ENCODE results near the gene DMRT1.

The DMRT1 gene

GRCh38 chr9:929719-930118 is 88.2 kb downstream of the DMRT1 start:
- no peak overlapping the region for H3K4me3 ChIP-seq (ENCODE audit: low read length)
- no peak overlapping the region for H3K4me2 ChIP-seq (ENCODE audit: low read length)
- no peak overlapping the region for H3K9ac ChIP-seq (ENCODE audit: low read depth, low read length)
- H3K27me3 ChIP-seq (ENCODE audit: control insufficient read depth, insufficient read depth, low read length): peaks cover 12% of the 10 kb centered on the region
- no peaks in the 10 kb centered on the region for H3K9me3 ChIP-seq (replicated peaks; ENCODE audit: low read length)
- H3K4me1 ChIP-seq (ENCODE audit: control insufficient read depth, insufficient read depth, low read length): no peaks in the 10 kb centered on the region
- no peaks in the 10 kb centered on the region for H3K36me3 ChIP-seq (ENCODE audit: insufficient read depth, low read length)

DNA sequence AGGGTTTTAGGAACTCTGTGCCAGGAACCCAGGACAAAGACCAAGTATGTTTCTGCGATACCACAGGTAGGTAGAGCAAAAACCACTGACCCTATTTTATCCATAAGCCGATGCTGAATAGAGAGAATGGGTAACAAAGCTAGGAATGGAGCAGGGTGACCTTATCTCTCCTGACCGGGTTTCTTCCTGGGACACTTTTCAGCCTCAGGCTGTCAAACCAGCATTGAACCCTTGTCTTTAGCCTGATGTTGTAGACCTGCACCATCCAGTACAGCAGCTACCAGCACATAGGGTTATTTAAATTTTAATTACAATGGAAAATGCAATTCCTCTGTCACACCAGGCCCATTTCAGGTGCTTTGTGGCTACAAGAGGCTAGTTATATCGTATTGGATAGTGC is 91.9 kb downstream of the DMRT1 start:
- no peaks in the 10 kb centered on the region for H3K4me1 ChIP-seq (ENCODE audit: control insufficient read depth, insufficient read depth, low read length)
- no peak overlapping the region for H3K4me3 ChIP-seq (ENCODE audit: low read length)
- no peak overlapping the region for H3K4me2 ChIP-seq (ENCODE audit: low read length)
- H3K9ac ChIP-seq (ENCODE audit: low read depth, low read length): no peak overlapping the region
- no peaks in the 10 kb centered on the region for H3K9me3 ChIP-seq (replicated peaks; ENCODE audit: low read length)
- H3K27me3 ChIP-seq (ENCODE audit: control insufficient read depth, insufficient read depth, low read length): peaks cover 22% of the 10 kb centered on the region
- H3K36me3 ChIP-seq (ENCODE audit: insufficient read depth, low read length): no peaks in the 10 kb centered on the region

GRCh38 chr9:935348-935965 is 94.0 kb downstream of the DMRT1 start:
- no peak overlapping the region for H3K9ac ChIP-seq (ENCODE audit: low read depth, low read length)
- H3K27me3 ChIP-seq (ENCODE audit: control insufficient read depth, insufficient read depth, low read length): peaks cover 22% of the 10 kb centered on the region
- no peaks in the 10 kb centered on the region for H3K36me3 ChIP-seq (ENCODE audit: insufficient read depth, low read length)
- H3K4me1 ChIP-seq (ENCODE audit: control insufficient read depth, insufficient read depth, low read length): no peaks in the 10 kb centered on the region
- peak overlapping the region; percentile 37 for H3K4me2 ChIP-seq (ENCODE audit: low read length)
- H3K9me3 ChIP-seq (replicated peaks; ENCODE audit: low read length): no peaks in the 10 kb centered on the region
- no peak overlapping the region for H3K4me3 ChIP-seq (ENCODE audit: low read length)

- no peaks in the 10 kb centered on the region for H3K4me1 ChIP-seq (ENCODE audit: control insufficient read depth, insufficient read depth, low read length)
- no peak overlapping the region for H3K4me3 ChIP-seq (ENCODE audit: low read length)
- no peak overlapping the region for H3K9ac ChIP-seq (ENCODE audit: low read depth, low read length)
- no peaks in the 10 kb centered on the region for H3K36me3 ChIP-seq (ENCODE audit: insufficient read depth, low read length)
- no peaks in the 10 kb centered on the region for H3K9me3 ChIP-seq (replicated peaks; ENCODE audit: low read length)
- peaks cover 8% of the 10 kb centered on the region for H3K27me3 ChIP-seq (ENCODE audit: control insufficient read depth, insufficient read depth, low read length)
- no peak overlapping the region for H3K4me2 ChIP-seq (ENCODE audit: low read length)
Measured at GRCh38 chr9:942805-943580, 101.5 kb downstream of the DMRT1 start.

- no peak overlapping the region for H3K9ac ChIP-seq (ENCODE audit: low read depth, low read length)
- no peaks in the 10 kb centered on the region for H3K4me1 ChIP-seq (ENCODE audit: control insufficient read depth, insufficient read depth, low read length)
- H3K4me2 ChIP-seq (ENCODE audit: low read length): no peak overlapping the region
- H3K36me3 ChIP-seq (ENCODE audit: insufficient read depth, low read length): no peaks in the 10 kb centered on the region
- H3K27me3 ChIP-seq (ENCODE audit: control insufficient read depth, insufficient read depth, low read length): peaks cover 18% of the 10 kb centered on the region
- H3K9me3 ChIP-seq (replicated peaks; ENCODE audit: low read length): no peaks in the 10 kb centered on the region
- no peak overlapping the region for H3K4me3 ChIP-seq (ENCODE audit: low read length)
Measured at GRCh38 chr9:947985-948384, 106.5 kb downstream of the DMRT1 start.

DNA sequence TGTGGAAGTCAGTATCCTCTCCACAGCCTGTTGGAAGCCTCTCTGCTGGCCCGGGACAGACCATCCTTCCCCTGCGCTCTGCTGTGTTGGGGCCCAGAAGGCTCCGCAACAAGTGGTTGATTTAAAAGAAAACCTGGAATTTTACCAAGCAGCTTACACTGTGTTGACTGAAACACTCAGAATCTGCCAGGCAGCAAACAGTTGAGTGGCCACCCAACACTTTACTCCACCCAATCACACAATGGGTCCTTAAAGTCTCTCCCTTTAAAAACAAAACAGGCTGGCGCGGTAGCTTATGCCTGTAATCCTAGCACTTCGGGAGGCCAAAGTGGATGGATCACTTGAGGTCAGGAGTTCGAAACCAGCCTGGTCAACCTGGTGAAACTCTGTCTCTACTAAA is 107.0 kb downstream of the DMRT1 start:
- Histone ChIP-seq H3K9me3 (replicated peaks; ENCODE audit: low read length) (no peaks in the 10 kb centered on the region), H3K4me2 (ENCODE audit: low read length) (no peak overlapping the region), H3K36me3 (ENCODE audit: insufficient read depth, low read length) (no peaks in the 10 kb centered on the region), H3K27me3 (ENCODE audit: control insufficient read depth, insufficient read depth, low read length) (peaks cover 13% of the 10 kb centered on the region), H3K4me3 (ENCODE audit: low read length) (no peak overlapping the region), H3K4me1 (ENCODE audit: control insufficient read depth, insufficient read depth, low read length) (no peaks in the 10 kb centered on the region), H3K9ac (ENCODE audit: low read depth, low read length) (no peak overlapping the region)

- Histone ChIP-seq H3K4me3 (ENCODE audit: low read length) (no peak overlapping the region), H3K9ac (ENCODE audit: low read depth, low read length) (no peak overlapping the region), H3K9me3 (replicated peaks; ENCODE audit: low read length) (no peaks in the 10 kb centered on the region), H3K27me3 (ENCODE audit: control insufficient read depth, insufficient read depth, low read length) (peaks cover 20% of the 10 kb centered on the region), H3K4me2 (ENCODE audit: low read length) (no peak overlapping the region), H3K4me1 (ENCODE audit: control insufficient read depth, insufficient read depth, low read length) (no peaks in the 10 kb centered on the region), H3K36me3 (ENCODE audit: insufficient read depth, low read length) (no peaks in the 10 kb centered on the region)
Measured at GRCh38 chr9:950139-950538, 108.6 kb downstream of the DMRT1 start.

GRCh38 chr9:952546-952945 is 111.0 kb downstream of the DMRT1 start:
- Histone ChIP-seq H3K36me3 (ENCODE audit: insufficient read depth, low read length) (no peaks in the 10 kb centered on the region), H3K9ac (ENCODE audit: low read depth, low read length) (no peak overlapping the region), H3K4me1 (ENCODE audit: control insufficient read depth, insufficient read depth, low read length) (no peaks in the 10 kb centered on the region), H3K4me3 (ENCODE audit: low read length) (no peak overlapping the region), H3K4me2 (ENCODE audit: low read length) (no peak overlapping the region), H3K9me3 (replicated peaks; ENCODE audit: low read length) (no peaks in the 10 kb centered on the region), H3K27me3 (ENCODE audit: control insufficient read depth, insufficient read depth, low read length) (peaks cover 25% of the 10 kb centered on the region)

DNA sequence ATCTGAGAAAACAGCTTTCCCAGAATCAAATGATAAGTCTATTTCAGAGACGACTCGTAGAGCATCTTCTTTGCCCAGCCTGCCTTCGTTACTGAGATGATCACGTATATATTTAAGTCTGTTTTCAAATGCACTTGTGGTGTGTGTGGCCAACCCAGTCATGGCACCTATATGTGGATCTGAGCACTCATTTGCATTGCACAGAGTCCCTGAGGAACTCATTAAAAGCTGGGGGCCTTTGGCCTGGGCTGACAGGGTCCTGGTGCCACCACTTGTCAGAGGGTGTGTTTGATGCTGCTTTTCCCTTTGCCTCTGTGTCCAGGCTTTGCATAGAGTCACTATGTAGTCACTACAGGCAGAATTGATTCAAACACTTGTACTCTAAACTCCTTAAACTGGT is 117.6 kb downstream of the DMRT1 start:
- no peaks in the 10 kb centered on the region for H3K9me3 ChIP-seq (replicated peaks; ENCODE audit: low read length)
- H3K36me3 ChIP-seq (ENCODE audit: insufficient read depth, low read length): no peaks in the 10 kb centered on the region
- H3K4me3 ChIP-seq (ENCODE audit: low read length): no peak overlapping the region
- no peak overlapping the region for H3K9ac ChIP-seq (ENCODE audit: low read depth, low read length)
- H3K27me3 ChIP-seq (ENCODE audit: control insufficient read depth, insufficient read depth, low read length): peaks cover 26% of the 10 kb centered on the region
- H3K4me1 ChIP-seq (ENCODE audit: control insufficient read depth, insufficient read depth, low read length): peaks cover 3% of the 10 kb centered on the region
- H3K4me2 ChIP-seq (ENCODE audit: low read length): no peak overlapping the region

GRCh38 chr9:959914-960313 is 118.4 kb downstream of the DMRT1 start:
- no peaks in the 10 kb centered on the region for H3K9me3 ChIP-seq (replicated peaks; ENCODE audit: low read length)
- H3K4me1 ChIP-seq (ENCODE audit: control insufficient read depth, insufficient read depth, low read length): peaks cover 3% of the 10 kb centered on the region
- no peak overlapping the region for H3K9ac ChIP-seq (ENCODE audit: low read depth, low read length)
- peaks cover 30% of the 10 kb centered on the region for H3K27me3 ChIP-seq (ENCODE audit: control insufficient read depth, insufficient read depth, low read length)
- H3K4me2 ChIP-seq (ENCODE audit: low read length): no peak overlapping the region
- H3K36me3 ChIP-seq (ENCODE audit: insufficient read depth, low read length): no peaks in the 10 kb centered on the region
- no peak overlapping the region for H3K4me3 ChIP-seq (ENCODE audit: low read length)

DNA sequence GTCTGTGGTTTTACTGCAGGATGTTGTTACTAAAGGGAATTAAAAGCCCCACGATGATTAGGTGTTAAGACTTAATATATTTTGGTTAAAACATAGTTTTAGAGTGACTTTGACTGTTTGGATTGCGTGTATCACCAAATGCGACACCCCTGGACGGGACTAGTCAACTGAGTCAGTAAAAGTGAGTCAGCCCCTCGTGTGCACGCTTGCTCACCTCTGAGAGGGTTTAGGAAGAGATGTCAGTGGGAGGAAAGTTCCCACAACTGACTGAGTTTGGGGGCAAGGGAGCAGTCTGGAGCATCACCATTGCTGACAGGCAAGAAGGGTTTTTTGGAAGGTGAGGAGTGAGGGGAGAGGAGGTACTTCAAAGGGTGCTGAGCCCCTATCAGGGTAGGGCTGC is 120.5 kb downstream of the DMRT1 start:
- Histone ChIP-seq H3K9me3 (replicated peaks; ENCODE audit: low read length) (no peaks in the 10 kb centered on the region), H3K27me3 (ENCODE audit: control insufficient read depth, insufficient read depth, low read length) (peaks cover 39% of the 10 kb centered on the region), H3K36me3 (ENCODE audit: insufficient read depth, low read length) (no peaks in the 10 kb centered on the region), H3K9ac (ENCODE audit: low read depth, low read length) (no peak overlapping the region), H3K4me2 (ENCODE audit: low read length) (no peak overlapping the region), H3K4me1 (ENCODE audit: control insufficient read depth, insufficient read depth, low read length) (peaks cover 3% of the 10 kb centered on the region), H3K4me3 (ENCODE audit: low read length) (no peak overlapping the region)

GRCh38 chr9:965497-965896 is 124.0 kb downstream of the DMRT1 start:
- no peaks in the 10 kb centered on the region for H3K36me3 ChIP-seq (ENCODE audit: insufficient read depth, low read length)
- H3K4me1 ChIP-seq (ENCODE audit: control insufficient read depth, insufficient read depth, low read length): peaks cover 8% of the 10 kb centered on the region
- no peak overlapping the region for H3K4me3 ChIP-seq (ENCODE audit: low read length)
- H3K9me3 ChIP-seq (replicated peaks; ENCODE audit: low read length): no peaks in the 10 kb centered on the region
- H3K4me2 ChIP-seq (ENCODE audit: low read length): no peak overlapping the region
- H3K27me3 ChIP-seq (ENCODE audit: control insufficient read depth, insufficient read depth, low read length): peaks cover 48% of the 10 kb centered on the region
- H3K9ac ChIP-seq (ENCODE audit: low read depth, low read length): no peak overlapping the region
